GM18951 (cell line): ENCODE measurements around the gene STARD13.

Source experiments
- POLR2A ChIP-seq: IDR thresholded peaks from 4 replicates; pipeline ENCODE4 v1.6.1; 2011; ENCODE audit warnings: mild to moderate bottlenecking; ENCODE audit not compliant: insufficient read length, insufficient read depth; ENCODE audit errors: extremely low read depth
- in situ Hi-C: fragments of 300-500 bp; cut with MboI; formaldehyde crosslinking; loops from one replicate; pipeline ENCODE4 v1.12.0; 2022; ENCODE audit warnings: low sequenced_read_pairs, mixed read lengths, inconsistent platforms; ENCODE audit not compliant: unreplicated experiment

The STARD13 gene

GRCh38 chr13:33285420-33286124 lies at the start of gene STARD13:
Gene STARD13, minus strand, starts transcription at chr13:33285755. Its CDS starts 117 bp downstream, at chr13:33285638.
- in situ Hi-C loops, result no loop called here

DNA sequence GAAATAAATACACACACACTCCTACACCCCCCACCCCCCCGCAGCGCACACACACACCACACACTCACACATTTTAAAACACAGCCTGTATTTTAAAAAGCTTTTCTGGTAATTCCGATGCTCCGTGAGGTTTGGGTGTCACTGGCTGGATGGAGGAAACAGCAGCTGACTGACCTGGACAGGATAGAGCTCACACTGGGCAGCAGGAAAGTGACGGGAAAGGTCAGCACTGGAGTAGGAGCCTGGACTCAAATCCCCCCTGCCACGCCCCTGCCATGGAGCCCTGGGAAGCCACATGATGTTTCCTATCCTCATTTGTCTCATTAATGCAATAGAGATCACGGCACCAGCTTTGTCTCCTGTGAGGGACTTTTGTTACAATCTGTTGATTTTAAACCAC lies 49.3 kb upstream of the STARD13 start:
- TF ChIP-seq POLR2A, result no peak
- in situ Hi-C loops, result no loop called here

More at GRCh38 chr13:33285420-33286124, at the start of gene STARD13:
- TF ChIP-seq POLR2A, result no peak

GRCh38 chr13:33331962-33332361 lies 46.4 kb upstream of the STARD13 start:
- in situ Hi-C loops, result no loop called here
- TF ChIP-seq POLR2A, result no peak

DNA sequence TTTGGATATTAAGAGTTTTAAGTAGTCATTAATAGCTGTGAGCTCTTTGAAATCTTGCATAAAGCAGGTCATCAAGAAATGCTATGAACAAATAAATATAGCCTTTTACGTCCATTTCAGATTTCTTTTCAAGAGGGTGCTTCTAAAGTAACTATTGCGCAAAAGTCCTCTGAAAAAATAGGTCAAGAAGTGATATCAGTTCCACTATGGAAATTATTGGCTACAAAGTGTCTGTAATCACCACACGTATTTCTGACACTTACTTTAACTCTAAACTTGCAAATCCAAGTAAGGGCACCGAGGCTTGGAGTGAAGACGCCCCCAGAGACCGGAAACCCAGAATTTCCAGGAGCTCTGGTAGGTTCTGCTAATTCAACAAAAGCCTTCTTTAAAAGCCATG lies 44.9 kb upstream of the STARD13 start:
- in situ Hi-C loops, result no loop called here
- TF ChIP-seq POLR2A, result no peak

DNA sequence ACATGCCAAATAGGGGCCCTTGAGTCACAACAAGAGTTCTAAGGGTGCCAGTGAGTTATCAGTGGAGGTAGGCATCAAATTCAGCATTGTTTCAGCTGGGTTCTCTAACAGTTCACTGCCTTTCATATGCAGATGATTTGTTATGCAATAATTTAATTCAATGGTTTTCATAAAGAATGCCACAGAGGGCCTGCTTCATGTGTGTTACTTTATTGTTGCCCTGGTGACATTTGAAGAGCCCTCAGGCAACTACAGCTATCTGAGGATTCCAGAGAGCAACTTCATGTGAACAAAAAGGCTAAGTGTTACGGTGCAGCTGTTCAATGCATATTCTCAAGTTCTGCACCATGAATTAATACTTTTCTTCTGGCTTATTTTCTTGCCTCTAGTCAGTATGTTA lies 43.1 kb upstream of the STARD13 start:
- in situ Hi-C loops, result no loop called here
- no peak for TF ChIP-seq POLR2A

GRCh38 chr13:33326723-33327122 lies 41.2 kb upstream of the STARD13 start:
- no peak for TF ChIP-seq POLR2A
- in situ Hi-C loops, result no loop called here

DNA sequence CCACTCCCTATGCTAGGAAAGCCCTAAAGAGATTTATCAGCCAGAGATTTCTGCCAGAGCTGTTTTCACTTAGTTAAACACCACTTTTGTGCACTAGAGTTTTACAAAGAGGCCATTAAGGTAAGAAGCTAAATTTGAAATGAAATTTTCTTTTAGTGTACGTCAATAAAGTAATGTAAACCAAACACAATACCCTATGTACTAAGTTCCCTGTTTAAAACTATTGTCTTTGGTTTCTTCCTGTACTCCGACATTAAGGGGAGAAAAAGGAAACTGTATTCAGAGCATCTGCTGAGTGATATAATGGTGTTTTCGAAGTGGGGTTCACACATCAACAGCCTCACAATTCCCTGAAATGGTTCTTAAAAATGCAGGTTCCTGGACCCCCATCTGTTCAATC lies 40.7 kb upstream of the STARD13 start:
- no peak for TF ChIP-seq POLR2A
- in situ Hi-C loops, result no loop called here

DNA sequence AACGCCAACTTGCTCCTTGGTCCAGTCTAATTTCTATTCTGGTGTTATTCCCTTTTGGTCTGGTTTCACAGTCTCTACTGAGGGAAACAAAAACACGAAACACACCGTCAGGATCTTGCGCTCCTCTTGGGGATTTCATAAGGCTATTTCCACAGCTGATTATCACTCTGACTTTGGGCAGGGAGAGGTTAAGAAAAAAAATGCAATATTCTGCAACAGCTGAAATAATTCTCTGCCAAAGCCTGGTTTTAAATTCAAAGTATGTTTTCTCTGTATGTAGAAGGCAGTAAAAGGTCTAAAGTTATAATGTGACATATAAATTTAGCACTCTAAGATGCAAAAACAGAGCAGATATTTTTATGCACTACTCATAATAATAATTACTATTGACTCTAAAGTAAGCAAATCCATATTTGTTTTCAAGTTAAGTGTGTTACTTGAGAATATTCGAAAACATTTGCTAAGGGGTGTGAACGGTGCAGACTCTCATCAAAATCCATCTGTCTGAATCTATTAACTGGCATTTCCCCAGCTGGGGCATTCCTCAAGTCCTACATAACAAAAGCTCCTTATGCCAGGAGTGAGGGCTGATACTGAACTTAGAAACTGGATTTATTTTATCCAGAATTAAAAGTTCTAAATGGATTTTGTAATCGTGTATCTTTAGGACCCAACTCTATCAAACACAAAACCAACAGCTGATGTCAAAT lies 38.4 kb upstream of the STARD13 start:
- TF ChIP-seq POLR2A, result no peak
- in situ Hi-C loops, result no loop called here

- no peak for TF ChIP-seq POLR2A
- in situ Hi-C loops, result no loop called here
Measured at GRCh38 chr13:33322965-33323668, 37.6 kb upstream of the STARD13 start.

GRCh38 chr13:33322543-33322809 lies 36.9 kb upstream of the STARD13 start:
- in situ Hi-C loops, result no loop called here
- no peak for TF ChIP-seq POLR2A

DNA sequence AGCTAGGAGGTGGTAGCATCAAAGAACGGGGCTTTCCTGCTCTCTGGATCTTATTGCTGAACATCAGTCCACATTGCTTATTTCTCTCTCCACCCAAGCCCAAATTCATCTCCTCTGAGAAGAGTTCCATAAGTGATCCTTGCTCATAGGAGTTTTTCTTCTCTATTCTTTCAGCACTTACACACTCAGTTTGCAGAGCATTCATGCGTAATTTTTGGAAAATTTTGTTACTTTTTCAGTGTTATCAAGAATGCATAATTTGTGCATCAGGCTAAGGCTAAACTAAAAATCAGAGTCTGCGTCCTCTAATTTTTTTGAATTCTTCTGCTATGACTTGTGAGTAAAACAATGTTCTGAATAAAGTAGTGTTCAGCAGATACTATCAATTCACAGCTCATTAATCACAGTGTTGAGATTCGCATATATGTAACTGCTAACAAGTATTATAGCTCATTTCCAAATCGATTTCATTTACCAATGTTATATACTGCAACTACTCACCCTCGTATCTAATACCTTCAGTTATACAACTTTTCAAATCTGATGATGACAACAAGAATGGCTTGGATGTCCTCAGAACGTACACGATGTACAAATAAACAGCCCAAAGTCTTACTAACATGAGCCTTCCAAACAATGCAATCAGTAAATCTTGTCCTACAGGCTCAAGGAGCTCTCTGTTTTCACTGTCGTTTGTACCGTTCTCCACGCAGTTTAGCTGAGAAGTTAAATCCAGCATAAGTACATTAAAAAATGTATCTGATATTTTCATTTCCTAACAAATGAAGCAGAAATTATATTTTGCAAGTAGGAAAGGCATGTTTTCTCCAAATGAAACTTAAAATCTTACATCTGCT lies 36.4 kb upstream of the STARD13 start:
- no peak for TF ChIP-seq POLR2A
- in situ Hi-C loops, result no loop called here

DNA sequence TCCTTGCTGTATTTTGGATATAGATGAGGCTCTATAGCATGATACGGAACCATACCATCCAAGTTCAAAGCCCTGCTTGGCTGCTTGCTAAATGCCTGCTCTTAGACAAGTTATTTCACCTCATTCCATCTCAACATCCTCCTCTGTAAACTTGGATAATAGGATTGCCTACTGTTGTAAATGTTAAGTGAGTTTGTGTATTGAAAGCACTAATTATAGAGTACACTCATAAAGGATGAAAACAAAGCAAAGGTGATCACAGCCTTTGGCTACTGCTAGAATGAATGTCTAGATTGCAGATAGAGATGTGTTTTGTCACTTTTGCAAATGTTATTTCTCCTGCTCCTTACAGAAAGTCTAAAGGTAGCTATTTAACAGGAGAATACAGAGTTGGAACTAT lies 34.3 kb upstream of the STARD13 start:
- no peak for TF ChIP-seq POLR2A
- in situ Hi-C loops, result no loop called here

GRCh38 chr13:33318744-33319143 lies 33.2 kb upstream of the STARD13 start:
- no peak for TF ChIP-seq POLR2A
- in situ Hi-C loops, result no loop called here
